Activated CD4-positive, alpha-beta T cell treated with anti-CD3 and anti-CD28 coated beads, Interleukin-2, amount 50 U/mL, for 24 hours (primary cell): ENCODE measurements around the gene ITLN2.
"Not testable (repeated sequence)": the region's sequence is repeated elsewhere in the genome, so short reads cannot be mapped to it uniquely, and the experiment has no call there.

Source experiments
- DNase-seq, 2 donors: peaks; one replicate each; pipeline ENCODE4 v3.0.0-alpha.2; 2020; ENCODE audit warnings: low read depth in 1 of 2, low spot score in 1 of 2

Gene ITLN2

GRCh38 chr1:160956966-160957365, 2.4 kb upstream of the ITLN2 start:
- no peak for DNase-seq

GRCh38 chr1:160953030-160953429, 1.6 kb downstream of the ITLN2 start:
- DNase-seq: no peak

- DNase-seq: no peak
Measured at GRCh38 chr1:160952129-160952510, 2.5 kb downstream of the ITLN2 start.

GRCh38 chr1:160951443-160952128, 3.0 kb downstream of the ITLN2 start:
- DNase-seq: peak; percentile 52 to 56

- DNase-seq: no peak
Measured at GRCh38 chr1:160950657-160951056, 4.0 kb downstream of the ITLN2 start.

GRCh38 chr1:160949881-160950280, 4.7 kb downstream of the ITLN2 start:
- DNase-seq: no peak

GRCh38 chr1:160949216-160949880, 5.3 kb downstream of the ITLN2 start:
- not testable (repeated sequence) for DNase-seq

GRCh38 chr1:160947174-160947759, 7.3 kb downstream of the ITLN2 start:
- DNase-seq: not testable (repeated sequence)

GRCh38 chr1:160945881-160946280, 8.7 kb downstream of the ITLN2 start:
- DNase-seq: not testable (repeated sequence)

- DNase-seq: no peak
Measured at GRCh38 chr1:160945079-160945478, 9.5 kb downstream of the ITLN2 start.

- DNase-seq: no peak
Measured at GRCh38 chr1:160942926-160943325, 11.7 kb downstream of the ITLN2 start.

GRCh38 chr1:160936666-160937065, 17.9 kb downstream of the ITLN2 start:
- not testable (repeated sequence) for DNase-seq

- DNase-seq: no peak
Measured at GRCh38 chr1:160935527-160936258, 18.9 kb downstream of the ITLN2 start.

GRCh38 chr1:160933305-160933704, 21.3 kb downstream of the ITLN2 start:
- DNase-seq: not testable (repeated sequence)

GRCh38 chr1:160925652-160926244, 28.9 kb downstream of the ITLN2 start:
- DNase-seq: no peak

- no peak for DNase-seq
Measured at GRCh38 chr1:160924791-160925651, 29.6 kb downstream of the ITLN2 start.

- no peak for DNase-seq
Measured at GRCh38 chr1:160916666-160917065, 37.9 kb downstream of the ITLN2 start.

GRCh38 chr1:160913229-160913628, 41.4 kb downstream of the ITLN2 start:
- DNase-seq: not testable (repeated sequence)

GRCh38 chr1:160911925-160912324, 42.7 kb downstream of the ITLN2 start:
- DNase-seq: no peak

GRCh38 chr1:160911441-160911840, 43.2 kb downstream of the ITLN2 start:
- DNase-seq: no peak
